GM12878 (cell line): ENCODE measurements around the gene ATP6V1G2. TPM values are rescaled to one million over a fixed set of nuclear protein-coding genes. Genes with fewer than 3 reads are reported as not detected.

Source experiments
- BHLHE40 ChIP-seq, 2 experiments: fragments of 450-650 bp in 1 of 2; IDR thresholded peaks; 2 replicates each; pipeline ENCODE4 v1.6.1; 2011 to 2017; ENCODE audit warnings: low read depth in 2 of 2, borderline replicate concordance in 1 of 2, improper control_type of control experiment in 1 of 2, low read length in 1 of 2, mild to moderate bottlenecking in 1 of 2
- DPF2 ChIP-seq: fragments of 450-650 bp; IDR thresholded peaks from 2 replicates; pipeline ENCODE4 v1.6.1; 2017; ENCODE audit warnings: mild to moderate bottlenecking
- HDGF ChIP-seq: fragments of 450-650 bp; IDR thresholded peaks from 2 replicates; pipeline ENCODE4 v1.6.1; 2016; ENCODE audit warnings: antibody characterized with exemption
- IKZF1 ChIP-seq: fragments of 450-650 bp; conservative IDR thresholded peaks from 2 replicates; pipeline ENCODE4 v1.6.1; 2017; ENCODE audit warnings: antibody characterized with exemption, mild to moderate bottlenecking
- IKZF2 ChIP-seq, 2 experiments: fragments of 450-650 bp; IDR thresholded peaks; 2 replicates each; pipeline ENCODE4 v1.6.1; 2017; ENCODE audit warnings: mild to moderate bottlenecking in 2 of 2, moderate library complexity in 2 of 2
- JUNB ChIP-seq: IDR thresholded peaks from 2 replicates; pipeline ENCODE4 v1.6.1; 2016; ENCODE audit warnings: antibody characterized with exemption, mild to moderate bottlenecking
- MEF2B ChIP-seq: fragments of 450-650 bp; IDR thresholded peaks from 2 replicates; pipeline ENCODE4 v1.6.1; 2018; ENCODE audit warnings: mild to moderate bottlenecking, moderate library complexity; ENCODE audit not compliant: partially characterized antibody, poor library complexity, severe bottlenecking
- MYB ChIP-seq: fragments of 150-350 bp; IDR thresholded peaks from 2 replicates; pipeline ENCODE4 v1.6.1; 2014; ENCODE audit warnings: mild to moderate bottlenecking, low read depth, low read length, borderline replicate concordance
- MYC ChIP-seq: IDR thresholded peaks from 2 replicates; pipeline ENCODE4 v1.6.1; 2011; ENCODE audit warnings: mild to moderate bottlenecking, low read length, moderate library complexity, inconsistent platforms; ENCODE audit not compliant: insufficient read depth, insufficient replicate concordance, insufficient read length, severe bottlenecking
- NFIC ChIP-seq: IDR thresholded peaks from 2 replicates; pipeline ENCODE4 v1.6.1; 2012; ENCODE audit warnings: low read depth, mild to moderate bottlenecking, inconsistent platforms, low read length, moderate library complexity
- NFYA ChIP-seq: IDR thresholded peaks from 2 replicates; pipeline ENCODE4 v1.6.1; 2011; ENCODE audit warnings: low read depth, mild to moderate bottlenecking, low read length, improper control_type of control experiment, borderline replicate concordance
- RAD21 ChIP-seq: IDR thresholded peaks from 2 replicates; pipeline ENCODE4 v1.6.1; 2011; ENCODE audit warnings: mild to moderate bottlenecking, low read depth, low read length, moderate library complexity; ENCODE audit not compliant: insufficient read depth
- SIX5 ChIP-seq: IDR thresholded peaks from 2 replicates; pipeline ENCODE4 v1.6.1; 2011; ENCODE audit warnings: mild to moderate bottlenecking, low read depth, low read length, moderate library complexity; ENCODE audit not compliant: severe bottlenecking
- SMC3 ChIP-seq: IDR thresholded peaks from 2 replicates; pipeline ENCODE4 v1.6.1; 2011; ENCODE audit warnings: low read length, improper control_type of control experiment, borderline replicate concordance
- SP1 ChIP-seq: IDR thresholded peaks from one replicate; pipeline ENCODE4 v1.6.1; 2011; ENCODE audit warnings: low read depth, low read length
- SREBF1 ChIP-seq: IDR thresholded peaks from 2 replicates; pipeline ENCODE4 v1.6.1; 2012; ENCODE audit warnings: mild to moderate bottlenecking, low read length
- SREBF2 ChIP-seq: IDR thresholded peaks from 2 replicates; pipeline ENCODE4 v1.6.1; 2012; ENCODE audit warnings: mild to moderate bottlenecking, low read length
- SRF ChIP-seq, 2 experiments: IDR thresholded peaks; 2 replicates each; pipeline ENCODE4 v1.6.1; 2011; ENCODE audit warnings: low read depth in 2 of 2, low read length in 2 of 2, mild to moderate bottlenecking in 1 of 2, moderate library complexity in 1 of 2
- TBL1XR1 ChIP-seq: IDR thresholded peaks from 2 replicates; pipeline ENCODE4 v1.6.1; 2012; ENCODE audit warnings: low read depth, low read length, improper control_type of control experiment
- polyA plus RNA-seq, 11 experiments: library from polyadenylated mRNA; depleted of rRNA in 4 of 11; unstranded in 6 of 11; stranded (reverse) in 5 of 11; fragments of >200 nt; fragmentation: Nextera tagmentation in 4 of 11; fragmentation: Illumina TruSeq in 1 of 11; extraction: Ambion mirVana in 4 of 11; extraction: Trizol in 1 of 11; gene quantifications; 1 replicate in 1 of 11; 2 replicates in 10 of 11; pipeline versions ENCODE4 v1.2.1 to v1.2.3, GENCODE V29; 2011 to 2016; ENCODE audit warnings: inconsistent platforms in 2 of 11, missing spikeins in 2 of 11, low read depth in 1 of 11
- total RNA-seq, 4 experiments: library from RNA; depleted of rRNA in 3 of 4; stranded (reverse); fragments of >200 nt in 3 of 4; fragmentation: Illumina TruSeq in 1 of 4; extraction: Trizol in 1 of 4; gene quantifications; 2 replicates each; pipeline versions ENCODE4 v1.2.1 to v1.2.3, GENCODE V29; 2013 to 2021
- TF ChIP-seq, protein P1 (sequence below): fragments of 450-650 bp; IDR thresholded peaks from 2 replicates; pipeline ENCODE4 v1.6.1; 2014; ENCODE audit warnings: mild to moderate bottlenecking
- TF ChIP-seq, protein P2 (sequence below): fragments of 450-650 bp; IDR thresholded peaks from 2 replicates; pipeline ENCODE4 v1.6.1; 2016; ENCODE audit warnings: mild to moderate bottlenecking
- TF ChIP-seq, protein P3 (sequence below): IDR thresholded peaks from 2 replicates; pipeline ENCODE4 v1.6.1; 2011; ENCODE audit warnings: mild to moderate bottlenecking, low read depth, low read length, moderate library complexity; ENCODE audit not compliant: insufficient replicate concordance
- TF ChIP-seq, protein P4 (sequence below): fragments of 450-650 bp; formaldehyde crosslinking; IDR thresholded peaks from 2 replicates; pipeline ENCODE4 v1.5.0; 2022; ENCODE audit warnings: mild to moderate bottlenecking, missing genetic modification characterization
- TF ChIP-seq, protein P5 (sequence below): IDR thresholded peaks from 2 replicates; pipeline ENCODE4 v1.6.1; 2012; ENCODE audit warnings: low read depth, low read length, improper control_type of control experiment

Gene ATP6V1G2
- total and polyA plus RNA-seq, 10 of the 15 experiments (the other 5 are each of a cell fraction or from before 2014, with no cell fraction given), result 0.45 to 8.9 (median 2.8) TPM

DNA sequence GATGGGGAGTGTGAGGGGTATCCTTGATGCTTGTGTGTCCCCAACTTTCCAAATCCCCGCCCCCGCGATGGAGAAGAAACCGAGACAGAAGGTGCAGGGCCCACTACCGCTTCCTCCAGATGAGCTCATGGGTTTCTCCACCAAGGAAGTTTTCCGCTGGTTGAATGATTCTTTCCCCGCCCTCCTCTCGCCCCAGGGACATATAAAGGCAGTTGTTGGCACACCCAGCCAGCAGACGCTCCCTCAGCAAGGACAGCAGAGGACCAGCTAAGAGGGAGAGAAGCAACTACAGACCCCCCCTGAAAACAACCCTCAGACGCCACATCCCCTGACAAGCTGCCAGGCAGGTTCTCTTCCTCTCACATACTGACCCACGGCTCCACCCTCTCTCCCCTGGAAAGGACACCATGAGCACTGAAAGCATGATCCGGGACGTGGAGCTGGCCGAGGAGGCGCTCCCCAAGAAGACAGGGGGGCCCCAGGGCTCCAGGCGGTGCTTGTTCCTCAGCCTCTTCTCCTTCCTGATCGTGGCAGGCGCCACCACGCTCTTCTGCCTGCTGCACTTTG is 29.0 kb upstream of the ATP6V1G2 start, which contains the start of gene TNF (continued):
- TF ChIP-seq, protein P1, sequence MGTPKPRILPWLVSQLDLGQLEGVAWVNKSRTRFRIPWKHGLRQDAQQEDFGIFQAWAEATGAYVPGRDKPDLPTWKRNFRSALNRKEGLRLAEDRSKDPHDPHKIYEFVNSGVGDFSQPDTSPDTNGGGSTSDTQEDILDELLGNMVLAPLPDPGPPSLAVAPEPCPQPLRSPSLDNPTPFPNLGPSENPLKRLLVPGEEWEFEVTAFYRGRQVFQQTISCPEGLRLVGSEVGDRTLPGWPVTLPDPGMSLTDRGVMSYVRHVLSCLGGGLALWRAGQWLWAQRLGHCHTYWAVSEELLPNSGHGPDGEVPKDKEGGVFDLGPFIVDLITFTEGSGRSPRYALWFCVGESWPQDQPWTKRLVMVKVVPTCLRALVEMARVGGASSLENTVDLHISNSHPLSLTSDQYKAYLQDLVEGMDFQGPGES, result no peak
- TF ChIP-seq SREBF1 (no peak), HDGF (0 out of 2 replicates have a peak, but pooled peaks have one; percentile 20), SMC3 (peak; percentile 27; the same call in 1 of the 2 replicates), MYB (no peak), IKZF2 (IDR thresholded peaks at IDR 0.05) (peak; percentile 78 to 81), NFIC (no peak), BHLHE40 (IDR thresholded peaks at IDR 0.05; ENCODE audit: borderline replicate concordance in 1 of 2, low read depth in 2 of 2, low read length in 1 of 2) (peak; percentile 39 to 56; a peak in 2 of 4 replicates), RAD21 (0 out of 2 replicates have a peak, but pooled peaks have one; percentile 12), MYC (no peak), DPF2 (0 out of 2 replicates have a peak, but pooled peaks have one; percentile 23), TBL1XR1 (peak; percentile 65; the same call in 1 of the 2 replicates), SIX5 (no peak), NFYA (no peak), SRF (IDR thresholded peaks at IDR 0.05; ENCODE audit: low read depth in 2 of 2, low read length in 2 of 2) (no peak), JUNB (peak; percentile 25; the same call in 1 of the 2 replicates), MEF2B (no peak), SREBF2 (no peak), IKZF1 (peak; percentile 95), SP1 (no peak)
- TF ChIP-seq, protein P2, sequence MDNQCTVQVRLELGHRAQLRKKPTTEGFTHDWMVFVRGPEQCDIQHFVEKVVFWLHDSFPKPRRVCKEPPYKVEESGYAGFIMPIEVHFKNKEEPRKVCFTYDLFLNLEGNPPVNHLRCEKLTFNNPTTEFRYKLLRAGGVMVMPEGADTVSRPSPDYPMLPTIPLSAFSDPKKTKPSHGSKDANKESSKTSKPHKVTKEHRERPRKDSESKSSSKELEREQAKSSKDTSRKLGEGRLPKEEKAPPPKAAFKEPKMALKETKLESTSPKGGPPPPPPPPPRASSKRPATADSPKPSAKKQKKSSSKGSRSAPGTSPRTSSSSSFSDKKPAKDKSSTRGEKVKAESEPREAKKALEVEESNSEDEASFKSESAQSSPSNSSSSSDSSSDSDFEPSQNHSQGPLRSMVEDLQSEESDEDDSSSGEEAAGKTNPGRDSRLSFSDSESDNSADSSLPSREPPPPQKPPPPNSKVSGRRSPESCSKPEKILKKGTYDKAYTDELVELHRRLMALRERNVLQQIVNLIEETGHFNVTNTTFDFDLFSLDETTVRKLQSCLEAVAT, result peak; percentile 81
- TF ChIP-seq, protein P3, sequence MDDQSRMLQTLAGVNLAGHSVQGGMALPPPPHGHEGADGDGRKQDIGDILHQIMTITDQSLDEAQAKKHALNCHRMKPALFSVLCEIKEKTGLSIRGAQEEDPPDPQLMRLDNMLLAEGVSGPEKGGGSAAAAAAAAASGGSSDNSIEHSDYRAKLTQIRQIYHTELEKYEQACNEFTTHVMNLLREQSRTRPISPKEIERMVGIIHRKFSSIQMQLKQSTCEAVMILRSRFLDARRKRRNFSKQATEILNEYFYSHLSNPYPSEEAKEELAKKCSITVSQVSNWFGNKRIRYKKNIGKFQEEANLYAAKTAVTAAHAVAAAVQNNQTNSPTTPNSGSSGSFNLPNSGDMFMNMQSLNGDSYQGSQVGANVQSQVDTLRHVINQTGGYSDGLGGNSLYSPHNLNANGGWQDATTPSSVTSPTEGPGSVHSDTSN, result no peak
- TF ChIP-seq, protein P4, sequence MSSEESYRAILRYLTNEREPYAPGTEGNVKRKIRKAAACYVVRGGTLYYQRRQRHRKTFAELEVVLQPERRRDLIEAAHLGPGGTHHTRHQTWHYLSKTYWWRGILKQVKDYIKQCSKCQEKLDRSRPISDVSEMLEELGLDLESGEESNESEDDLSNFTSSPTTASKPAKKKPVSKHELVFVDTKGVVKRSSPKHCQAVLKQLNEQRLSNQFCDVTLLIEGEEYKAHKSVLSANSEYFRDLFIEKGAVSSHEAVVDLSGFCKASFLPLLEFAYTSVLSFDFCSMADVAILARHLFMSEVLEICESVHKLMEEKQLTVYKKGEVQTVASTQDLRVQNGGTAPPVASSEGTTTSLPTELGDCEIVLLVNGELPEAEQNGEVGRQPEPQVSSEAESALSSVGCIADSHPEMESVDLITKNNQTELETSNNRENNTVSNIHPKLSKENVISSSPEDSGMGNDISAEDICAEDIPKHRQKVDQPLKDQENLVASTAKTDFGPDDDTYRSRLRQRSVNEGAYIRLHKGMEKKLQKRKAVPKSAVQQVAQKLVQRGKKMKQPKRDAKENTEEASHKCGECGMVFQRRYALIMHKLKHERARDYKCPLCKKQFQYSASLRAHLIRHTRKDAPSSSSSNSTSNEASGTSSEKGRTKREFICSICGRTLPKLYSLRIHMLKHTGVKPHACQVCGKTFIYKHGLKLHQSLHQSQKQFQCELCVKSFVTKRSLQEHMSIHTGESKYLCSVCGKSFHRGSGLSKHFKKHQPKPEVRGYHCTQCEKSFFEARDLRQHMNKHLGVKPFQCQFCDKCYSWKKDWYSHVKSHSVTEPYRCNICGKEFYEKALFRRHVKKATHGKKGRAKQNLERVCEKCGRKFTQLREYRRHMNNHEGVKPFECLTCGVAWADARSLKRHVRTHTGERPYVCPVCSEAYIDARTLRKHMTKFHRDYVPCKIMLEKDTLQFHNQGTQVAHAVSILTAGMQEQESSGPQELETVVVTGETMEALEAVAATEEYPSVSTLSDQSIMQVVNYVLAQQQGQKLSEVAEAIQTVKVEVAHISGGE (CRISPR knock-in tag), result no peak
- TF ChIP-seq, protein P5, sequence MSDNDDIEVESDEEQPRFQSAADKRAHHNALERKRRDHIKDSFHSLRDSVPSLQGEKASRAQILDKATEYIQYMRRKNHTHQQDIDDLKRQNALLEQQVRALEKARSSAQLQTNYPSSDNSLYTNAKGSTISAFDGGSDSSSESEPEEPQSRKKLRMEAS, result no peak
